Measurements from ENCODE around the gene PAN2. TPM values are rescaled to one million over a fixed set of nuclear protein-coding genes. Genes with fewer than 3 reads are reported as not detected.

The PAN2 gene
- total RNA-seq, 4 donors from 2014 or later = 29.9 to 47.3 (median 31.7) TPM

- no peak for TF ChIP-seq CTCF (IDR thresholded peaks at IDR 0.05; ENCODE audit: low read depth)
These were observed 25.1 kb downstream of the PAN2 start for GRCh38 chr12:56308714-56309113.

- no peak for TF ChIP-seq CTCF (IDR thresholded peaks at IDR 0.05; ENCODE audit: low read depth)
These were observed 26.4 kb downstream of the PAN2 start for GRCh38 chr12:56307221-56307965.

GRCh38 chr12:56304872-56305590, 28.8 kb downstream of the PAN2 start:
- no peak for TF ChIP-seq CTCF (IDR thresholded peaks at IDR 0.05; ENCODE audit: low read depth)

GRCh38 chr12:56304276-56304675, 29.5 kb downstream of the PAN2 start:
- no peak for TF ChIP-seq CTCF (IDR thresholded peaks at IDR 0.05; ENCODE audit: low read depth)

- TF ChIP-seq CTCF (IDR thresholded peaks at IDR 0.05; ENCODE audit: low read depth) = no peak
These were observed 32.9 kb downstream of the PAN2 start for GRCh38 chr12:56300644-56301464.

GRCh38 chr12:56299853-56300643, 33.8 kb downstream of the PAN2 start, which contains the start of gene CS:
CS (minus strand) TSS chr12:56300330; CDS start chr12:56300201, 129 bp downstream.
- TF ChIP-seq CTCF (IDR thresholded peaks at IDR 0.05; ENCODE audit: low read depth) = no peak
